ENCODE results near the gene STK11.
A peak's percentile ranks its signal among the peaks of the same experiment; 100 is the strongest.

The STK11 gene

GRCh38 chr19:1251330-1252220 is 46.0 kb downstream of the STK11 start:
- peak; percentile 66 for DNase-seq

- DNase-seq = peak; percentile 82
Measured at GRCh38 chr19:1252221-1252820, 46.7 kb downstream of the STK11 start.

- DNase-seq = peak; percentile 84
Measured at GRCh38 chr19:1252821-1253513, 47.4 kb downstream of the STK11 start.

- no peak for DNase-seq
Measured at GRCh38 chr19:1253514-1254080, 48.0 kb downstream of the STK11 start.

- no peak for DNase-seq
Measured at GRCh38 chr19:1254081-1254527, 48.5 kb downstream of the STK11 start.

- no peak for DNase-seq
Measured at GRCh38 chr19:1254530-1255185, 49.1 kb downstream of the STK11 start.

GRCh38 chr19:1255186-1256161 is 49.9 kb downstream of the STK11 start:
- DNase-seq = no peak

- DNase-seq = no peak
Measured at GRCh38 chr19:1256646-1257474, 51.3 kb downstream of the STK11 start.

- DNase-seq = no peak
Measured at GRCh38 chr19:1257475-1258162, 52.0 kb downstream of the STK11 start.

- no peak for DNase-seq
Measured at GRCh38 chr19:1258163-1258492, 52.5 kb downstream of the STK11 start.

- no peak for DNase-seq
Measured at GRCh38 chr19:1258707-1259205, 53.2 kb downstream of the STK11 start.

- DNase-seq = peak; percentile 83
Measured at GRCh38 chr19:1259206-1259875, 53.8 kb downstream of the STK11 start.

GRCh38 chr19:1259876-1260748 is 54.5 kb downstream of the STK11 start:
- DNase-seq = peak; percentile 74

- peak; percentile 99 for DNase-seq
Measured at GRCh38 chr19:1260749-1261537, 55.4 kb downstream of the STK11 start.

- peak; percentile 64 for DNase-seq
Measured at GRCh38 chr19:1261538-1261797, 55.9 kb downstream of the STK11 start.

- DNase-seq = peak; percentile 66
Measured at GRCh38 chr19:1261798-1262622, 56.4 kb downstream of the STK11 start.

Data from CD4-positive, alpha-beta T cell treated with Interleukin-12 subunit alpha and Interleukin-12 subunit beta, for 1 hour (primary cell).